ENCODE results near the gene F7. TPM values are rescaled to one million over a fixed set of nuclear protein-coding genes. Genes with fewer than 3 reads are reported as not detected.
"Not testable (repeated sequence)": the region's sequence is repeated elsewhere in the genome, so short reads cannot be mapped to it uniquely, and the experiment has no call there.

The F7 gene
- total and polyA plus RNA-seq, 2 donors = 0.30 to 0.63 TPM

GRCh38 chr13:113109151-113110047 lies 3.8 kb downstream of the F7 start:
- 34% methylated on average over 73 of the region's 73 CpGs for WGBS
- no peak for DNase-seq (ENCODE audit: extremely low spot score)
- no peaks in the 10 kb centered on the region for H3K4me1 ChIP-seq (ENCODE audit: insufficient read depth)
- H3K36me3 ChIP-seq (ENCODE audit: insufficient read depth) = no peaks in the 10 kb centered on the region
- peak overlapping the region; percentile 32 for H3K4me3 ChIP-seq (ENCODE audit: low read depth, low read length)
- no peak overlapping the region for H3K27ac ChIP-seq (ENCODE audit: low read depth)

DNA sequence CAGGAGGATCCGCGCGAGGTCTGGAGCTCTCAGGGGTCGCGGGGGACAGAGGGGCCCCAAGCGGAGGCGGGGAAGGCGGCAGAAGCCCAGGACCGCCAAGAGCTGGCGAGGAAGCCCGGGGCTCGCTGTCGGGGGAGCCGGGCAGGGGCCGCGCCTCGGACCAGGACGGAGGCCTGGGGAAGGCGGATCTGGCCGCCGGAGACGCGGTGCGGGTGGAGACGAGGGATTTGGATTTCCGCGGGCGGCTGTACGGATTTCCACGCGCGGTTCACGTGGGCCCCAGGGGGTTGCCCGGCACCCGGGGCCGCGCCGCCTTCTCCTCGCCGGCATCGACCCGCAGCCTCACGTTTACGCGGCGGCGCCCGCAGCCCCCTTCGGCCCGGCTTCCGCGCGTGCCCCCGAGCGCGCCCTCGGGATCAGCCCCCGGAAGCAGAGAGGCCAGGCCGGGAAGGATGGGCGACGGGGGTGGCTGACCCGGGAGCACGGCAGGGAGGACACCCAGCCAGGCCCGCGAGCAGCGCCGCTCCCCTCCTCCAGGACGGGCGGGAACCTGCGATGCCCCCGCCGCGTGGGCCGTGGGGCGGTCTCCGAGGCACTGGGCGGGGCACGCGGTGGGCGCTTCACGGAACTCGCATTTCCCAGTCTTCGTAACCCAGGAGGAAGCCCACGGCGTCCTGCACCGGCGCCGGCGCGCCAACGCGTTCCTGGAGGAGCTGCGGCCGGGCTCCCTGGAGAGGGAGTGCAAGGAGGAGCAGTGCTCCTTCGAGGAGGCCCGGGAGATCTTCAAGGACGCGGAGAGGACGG lies 4.7 kb downstream of the F7 start:
- no peak for DNase-seq (ENCODE audit: extremely low spot score)
- WGBS = 1% methylated on average over 99 of the region's 99 CpGs
- Histone ChIP-seq H3K4me3 (ENCODE audit: low read depth, low read length) (peak overlapping the region; percentile 32), H3K4me1 (ENCODE audit: insufficient read depth) (no peaks in the 10 kb centered on the region), H3K27ac (ENCODE audit: low read depth) (no peak overlapping the region), H3K36me3 (ENCODE audit: insufficient read depth) (no peaks in the 10 kb centered on the region)

DNA sequence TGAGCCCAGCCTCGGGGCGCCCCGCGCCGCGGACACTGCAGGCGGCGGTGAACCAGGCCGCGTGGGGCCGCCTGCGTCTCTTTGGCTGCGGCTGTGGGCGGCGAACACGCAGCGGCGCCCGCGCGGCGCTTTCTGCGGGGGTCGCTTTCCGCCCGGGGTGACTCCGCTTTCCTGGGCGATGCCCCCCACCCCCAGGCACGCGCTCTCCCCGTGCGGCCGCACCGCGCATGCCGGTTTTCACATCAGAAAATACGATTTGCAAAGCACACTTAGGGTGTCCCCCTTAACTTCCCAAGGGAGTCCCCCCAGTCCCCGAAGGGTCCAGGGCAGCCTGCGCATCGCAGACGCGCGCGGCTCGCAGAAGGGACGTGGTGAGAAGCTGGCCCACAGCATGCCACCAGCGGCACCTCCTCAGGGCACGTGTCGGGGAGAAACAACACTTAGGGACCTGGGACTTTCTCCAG lies 5.3 kb downstream of the F7 start:
- WGBS = 15% methylated on average over 49 of the region's 49 CpGs
- Histone ChIP-seq H3K4me1 (ENCODE audit: insufficient read depth) (no peaks in the 10 kb centered on the region), H3K4me3 (ENCODE audit: low read depth, low read length) (peak overlapping the region; percentile 32), H3K36me3 (ENCODE audit: insufficient read depth) (no peaks in the 10 kb centered on the region), H3K27ac (ENCODE audit: low read depth) (no peak overlapping the region)
- DNase-seq (ENCODE audit: extremely low spot score) = no peak

- H3K4me3 ChIP-seq (ENCODE audit: low read depth, low read length); H3K27ac ChIP-seq (ENCODE audit: low read depth); H3K36me3 ChIP-seq (ENCODE audit: insufficient read depth); DNase-seq (ENCODE audit: extremely low spot score); H3K4me1 ChIP-seq (ENCODE audit: insufficient read depth): not testable (repeated sequence)
- WGBS = 90% methylated on average over 5 of the region's 5 CpGs
Measured at GRCh38 chr13:113111821-113112220, 6.2 kb downstream of the F7 start.

DNA sequence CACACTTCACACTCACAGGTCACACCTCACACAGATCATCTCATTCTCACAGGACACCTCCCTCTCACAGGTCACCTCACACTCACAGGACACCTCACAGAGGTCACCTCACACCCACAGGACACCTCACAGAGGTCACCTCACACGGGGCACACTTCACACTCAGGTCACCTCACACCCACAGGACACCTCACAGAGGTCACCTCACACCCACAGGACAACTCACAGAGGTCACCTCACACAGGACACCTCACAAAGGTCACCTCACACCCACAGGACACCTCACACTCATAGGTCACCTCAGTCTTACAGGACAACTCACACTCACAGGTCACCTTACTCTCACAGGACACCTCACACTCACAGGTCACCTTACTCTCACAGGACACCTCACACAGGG lies 6.9 kb downstream of the F7 start:
- 83% methylated on average over 1 of the region's 1 CpG for WGBS
- H3K4me3 ChIP-seq (ENCODE audit: low read depth, low read length); H3K4me1 ChIP-seq (ENCODE audit: insufficient read depth); DNase-seq (ENCODE audit: extremely low spot score); H3K36me3 ChIP-seq (ENCODE audit: insufficient read depth); H3K27ac ChIP-seq (ENCODE audit: low read depth): not testable (repeated sequence)

GRCh38 chr13:113112893-113113845 lies 7.6 kb downstream of the F7 start:
- 76% methylated on average over 9 of the region's 9 CpGs for WGBS
- H3K36me3 ChIP-seq (ENCODE audit: insufficient read depth) = no peaks in the 10 kb centered on the region
- H3K4me3 ChIP-seq (ENCODE audit: low read depth, low read length) = no peak overlapping the region
- DNase-seq (ENCODE audit: extremely low spot score) = no peak
- no peak overlapping the region for H3K27ac ChIP-seq (ENCODE audit: low read depth)
- no peaks in the 10 kb centered on the region for H3K4me1 ChIP-seq (ENCODE audit: insufficient read depth)

DNA sequence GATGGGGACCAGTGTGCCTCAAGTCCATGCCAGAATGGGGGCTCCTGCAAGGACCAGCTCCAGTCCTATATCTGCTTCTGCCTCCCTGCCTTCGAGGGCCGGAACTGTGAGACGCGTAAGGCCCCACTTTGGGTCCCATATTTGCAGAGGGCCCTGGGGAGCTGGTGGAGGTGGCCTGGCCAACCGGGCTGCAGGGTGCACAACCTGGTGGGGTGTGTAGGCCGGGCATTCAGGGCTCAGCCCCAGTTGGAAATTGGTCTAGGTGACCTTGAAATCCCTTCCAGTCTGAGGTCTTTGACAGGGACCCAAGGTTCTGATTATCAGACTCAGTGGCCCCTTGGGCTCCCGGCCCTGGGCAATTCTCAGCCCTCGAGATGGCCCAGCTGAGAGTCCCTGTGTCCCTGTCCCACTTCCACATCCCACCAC lies 8.3 kb downstream of the F7 start:
- Histone ChIP-seq H3K4me1 (ENCODE audit: insufficient read depth) (no peaks in the 10 kb centered on the region), H3K4me3 (ENCODE audit: low read depth, low read length) (no peak overlapping the region), H3K36me3 (ENCODE audit: insufficient read depth) (no peaks in the 10 kb centered on the region), H3K27ac (ENCODE audit: low read depth) (no peak overlapping the region)
- no peak for DNase-seq (ENCODE audit: extremely low spot score)
- WGBS = 95% methylated on average over 8 of the region's 8 CpGs

- Histone ChIP-seq H3K36me3 (ENCODE audit: insufficient read depth) (no peaks in the 10 kb centered on the region), H3K4me1 (ENCODE audit: insufficient read depth) (no peaks in the 10 kb centered on the region), H3K27ac (ENCODE audit: low read depth) (no peak overlapping the region), H3K4me3 (ENCODE audit: low read depth, low read length) (no peak overlapping the region)
- 91% methylated on average over 17 of the region's 17 CpGs for WGBS
- DNase-seq (ENCODE audit: extremely low spot score) = no peak
Measured at GRCh38 chr13:113114511-113115362, 9.1 kb downstream of the F7 start.

DNA sequence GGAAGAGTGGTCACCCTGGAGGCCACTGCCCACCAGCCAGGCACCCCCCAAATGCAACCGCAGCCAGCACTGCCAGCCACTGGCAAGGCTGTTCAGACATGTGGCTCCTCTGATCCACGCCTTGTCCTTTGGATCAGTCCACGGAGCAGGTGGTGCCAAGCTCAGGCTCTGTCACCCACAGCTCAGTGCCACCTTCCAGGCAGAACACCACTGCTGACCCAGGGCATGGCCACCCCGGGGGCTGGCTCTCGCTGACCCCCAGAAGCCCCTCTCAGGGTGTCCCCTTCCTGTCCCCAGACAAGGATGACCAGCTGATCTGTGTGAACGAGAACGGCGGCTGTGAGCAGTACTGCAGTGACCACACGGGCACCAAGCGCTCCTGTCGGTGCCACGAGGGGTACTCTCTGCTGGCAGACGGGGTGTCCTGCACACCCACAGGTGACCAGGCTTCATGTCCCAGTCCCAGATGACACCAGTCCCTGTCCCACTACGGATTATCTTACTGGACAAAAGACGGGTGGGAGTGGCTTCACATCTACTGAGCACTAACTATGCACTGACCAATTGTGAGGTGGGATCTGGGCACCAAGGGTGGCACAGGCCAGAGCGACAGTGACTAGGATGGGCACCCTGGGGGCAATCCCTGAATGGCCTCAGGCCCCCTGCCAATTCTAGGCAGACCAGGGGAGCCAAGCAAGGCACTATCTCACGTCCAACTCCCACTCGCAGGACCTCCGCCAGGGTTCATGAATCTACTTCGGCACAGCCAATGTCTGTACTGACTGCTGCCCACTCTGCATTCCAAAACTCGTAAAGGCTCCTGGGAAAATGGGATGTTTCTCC lies 10.0 kb downstream of the F7 start:
- Histone ChIP-seq H3K4me1 (ENCODE audit: insufficient read depth) (no peaks in the 10 kb centered on the region), H3K36me3 (ENCODE audit: insufficient read depth) (no peaks in the 10 kb centered on the region), H3K27ac (ENCODE audit: low read depth) (no peak overlapping the region), H3K4me3 (ENCODE audit: low read depth, low read length) (no peak overlapping the region)
- no peak for DNase-seq (ENCODE audit: extremely low spot score)
- WGBS = 83% methylated on average over 21 of the region's 21 CpGs

DNA sequence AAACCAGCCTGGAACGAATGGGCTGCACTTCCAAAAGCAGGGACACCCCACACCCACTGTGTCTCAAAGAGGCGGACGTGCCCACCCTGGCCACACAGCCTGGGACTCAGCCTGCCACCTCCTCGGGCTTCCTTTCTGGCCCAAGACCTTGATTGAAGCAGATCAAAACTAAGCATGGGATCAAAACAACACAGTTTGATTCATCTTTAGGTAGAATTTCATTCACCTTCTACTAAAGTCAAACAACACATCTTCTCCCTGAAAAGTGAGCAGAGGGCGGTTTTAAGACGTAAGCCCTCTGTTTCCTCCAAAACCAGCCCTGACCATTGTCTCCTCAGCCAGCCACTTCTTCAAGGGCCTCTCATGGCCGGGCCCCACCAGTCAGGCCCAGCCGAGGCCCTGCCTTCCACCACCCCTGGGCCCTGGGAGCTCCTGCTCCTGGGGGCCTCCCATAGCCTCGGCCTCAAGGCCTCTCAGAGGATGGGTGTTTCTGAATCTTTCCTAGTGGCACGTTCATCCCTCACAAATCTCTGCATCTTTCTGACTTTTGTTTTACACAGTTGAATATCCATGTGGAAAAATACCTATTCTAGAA lies 10.7 kb downstream of the F7 start:
- Histone ChIP-seq H3K27ac (ENCODE audit: low read depth) (no peak overlapping the region), H3K4me3 (ENCODE audit: low read depth, low read length) (no peak overlapping the region), H3K4me1 (ENCODE audit: insufficient read depth) (no peaks in the 10 kb centered on the region), H3K36me3 (ENCODE audit: insufficient read depth) (no peaks in the 10 kb centered on the region)
- no peak for DNase-seq (ENCODE audit: extremely low spot score)
- 84% methylated on average over 10 of the region's 10 CpGs for WGBS

- DNase-seq (ENCODE audit: extremely low spot score) = no peak
- 88% methylated on average over 10 of the region's 10 CpGs for WGBS
- no peak overlapping the region for H3K4me3 ChIP-seq (ENCODE audit: low read depth, low read length)
- no peaks in the 10 kb centered on the region for H3K4me1 ChIP-seq (ENCODE audit: insufficient read depth)
- H3K27ac ChIP-seq (ENCODE audit: low read depth) = no peak overlapping the region
- no peaks in the 10 kb centered on the region for H3K36me3 ChIP-seq (ENCODE audit: insufficient read depth)
Measured at GRCh38 chr13:113116871-113117271, 11.3 kb downstream of the F7 start.
